ENCODE results near the gene ADORA1.

- TF ChIP-seq, protein P1, sequence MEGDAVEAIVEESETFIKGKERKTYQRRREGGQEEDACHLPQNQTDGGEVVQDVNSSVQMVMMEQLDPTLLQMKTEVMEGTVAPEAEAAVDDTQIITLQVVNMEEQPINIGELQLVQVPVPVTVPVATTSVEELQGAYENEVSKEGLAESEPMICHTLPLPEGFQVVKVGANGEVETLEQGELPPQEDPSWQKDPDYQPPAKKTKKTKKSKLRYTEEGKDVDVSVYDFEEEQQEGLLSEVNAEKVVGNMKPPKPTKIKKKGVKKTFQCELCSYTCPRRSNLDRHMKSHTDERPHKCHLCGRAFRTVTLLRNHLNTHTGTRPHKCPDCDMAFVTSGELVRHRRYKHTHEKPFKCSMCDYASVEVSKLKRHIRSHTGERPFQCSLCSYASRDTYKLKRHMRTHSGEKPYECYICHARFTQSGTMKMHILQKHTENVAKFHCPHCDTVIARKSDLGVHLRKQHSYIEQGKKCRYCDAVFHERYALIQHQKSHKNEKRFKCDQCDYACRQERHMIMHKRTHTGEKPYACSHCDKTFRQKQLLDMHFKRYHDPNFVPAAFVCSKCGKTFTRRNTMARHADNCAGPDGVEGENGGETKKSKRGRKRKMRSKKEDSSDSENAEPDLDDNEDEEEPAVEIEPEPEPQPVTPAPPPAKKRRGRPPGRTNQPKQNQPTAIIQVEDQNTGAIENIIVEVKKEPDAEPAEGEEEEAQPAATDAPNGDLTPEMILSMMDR (IDR thresholded peaks at IDR 0.05), result no peak
- no peak for TF ChIP-seq POLR2AphosphoS5 (IDR thresholded peaks at IDR 0.05)
Measured at GRCh38 chr1:203131548-203132200, 4.1 kb downstream of the ADORA1 start.

All from prostate gland (tissue), 2 donors.